ENCODE measurements around the gene GREM1. TPM values are rescaled to one million over a fixed set of nuclear protein-coding genes. Genes with fewer than 3 reads are reported as not detected.

Gene GREM1
- total and polyA plus RNA-seq, 9 of the 15 experiments (the other 6 are each of a cell fraction or from before 2014, with no cell fraction given), result 0.01 to 0.20 (median 0.06) TPM; not detected in 6

DNA sequence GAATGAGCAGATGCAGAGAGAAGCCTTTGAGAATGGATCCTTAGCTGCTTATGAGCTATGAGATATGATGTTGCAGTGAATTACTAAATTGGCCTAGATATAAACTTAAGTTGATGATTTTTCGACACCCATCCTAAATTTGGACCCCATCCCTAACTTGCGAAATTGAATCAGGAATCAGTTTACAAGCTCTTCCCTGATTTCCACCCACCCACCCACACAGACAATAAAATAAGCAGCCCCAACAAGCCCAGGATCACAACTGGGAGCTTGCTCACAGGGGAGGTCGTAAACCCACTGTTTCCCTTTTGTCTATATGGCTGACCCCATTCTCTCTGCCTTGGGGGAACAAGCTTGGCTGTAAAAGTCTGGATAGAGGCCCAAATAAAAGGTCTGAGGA, 57.3 kb downstream of the GREM1 start:
- Histone ChIP-seq H3K4me1 (replicated peaks in 1 of 2; ENCODE audit: control insufficient read depth in 2 of 2, insufficient read depth in 2 of 2, low read length in 2 of 2) (no peaks in the 10 kb centered on the region), H3K9me1 (ENCODE audit: control insufficient read depth, insufficient read depth, low read length) (no peaks in the 10 kb centered on the region), H3K27me3 (ENCODE audit: control insufficient read depth in 2 of 2, insufficient read depth in 2 of 2, low read length in 2 of 2) (no peaks in the 10 kb centered on the region; a peak in 2 of 5 replicates), H3K27ac (ENCODE audit: extremely low read depth, low read depth, low read length) (no peak overlapping the region), H2AFZ (ENCODE audit: low read depth, low read length) (no peak overlapping the region), H3K79me2 (ENCODE audit: control insufficient read depth, insufficient read depth, low read length) (no peaks in the 10 kb centered on the region), H3K9me3 (replicated peaks; ENCODE audit: control insufficient read depth, insufficient read depth, low read depth, low read length) (no peaks in the 10 kb centered on the region), H3K36me3 (ENCODE audit: control insufficient read depth, insufficient read depth, low read length) (no peaks in the 10 kb centered on the region), H3K4me3 (no peak overlapping the region), H4K20me1 (replicated peaks; ENCODE audit: control insufficient read depth, insufficient read depth, low read length) (no peaks in the 10 kb centered on the region), H3K9ac (ENCODE audit: insufficient read depth in 1 of 2, low read depth in 2 of 2, low read length in 2 of 2) (no peak overlapping the region), H3K4me2 (ENCODE audit: insufficient read depth, low read length) (no peak overlapping the region)
- TF ChIP-seq, protein P1, sequence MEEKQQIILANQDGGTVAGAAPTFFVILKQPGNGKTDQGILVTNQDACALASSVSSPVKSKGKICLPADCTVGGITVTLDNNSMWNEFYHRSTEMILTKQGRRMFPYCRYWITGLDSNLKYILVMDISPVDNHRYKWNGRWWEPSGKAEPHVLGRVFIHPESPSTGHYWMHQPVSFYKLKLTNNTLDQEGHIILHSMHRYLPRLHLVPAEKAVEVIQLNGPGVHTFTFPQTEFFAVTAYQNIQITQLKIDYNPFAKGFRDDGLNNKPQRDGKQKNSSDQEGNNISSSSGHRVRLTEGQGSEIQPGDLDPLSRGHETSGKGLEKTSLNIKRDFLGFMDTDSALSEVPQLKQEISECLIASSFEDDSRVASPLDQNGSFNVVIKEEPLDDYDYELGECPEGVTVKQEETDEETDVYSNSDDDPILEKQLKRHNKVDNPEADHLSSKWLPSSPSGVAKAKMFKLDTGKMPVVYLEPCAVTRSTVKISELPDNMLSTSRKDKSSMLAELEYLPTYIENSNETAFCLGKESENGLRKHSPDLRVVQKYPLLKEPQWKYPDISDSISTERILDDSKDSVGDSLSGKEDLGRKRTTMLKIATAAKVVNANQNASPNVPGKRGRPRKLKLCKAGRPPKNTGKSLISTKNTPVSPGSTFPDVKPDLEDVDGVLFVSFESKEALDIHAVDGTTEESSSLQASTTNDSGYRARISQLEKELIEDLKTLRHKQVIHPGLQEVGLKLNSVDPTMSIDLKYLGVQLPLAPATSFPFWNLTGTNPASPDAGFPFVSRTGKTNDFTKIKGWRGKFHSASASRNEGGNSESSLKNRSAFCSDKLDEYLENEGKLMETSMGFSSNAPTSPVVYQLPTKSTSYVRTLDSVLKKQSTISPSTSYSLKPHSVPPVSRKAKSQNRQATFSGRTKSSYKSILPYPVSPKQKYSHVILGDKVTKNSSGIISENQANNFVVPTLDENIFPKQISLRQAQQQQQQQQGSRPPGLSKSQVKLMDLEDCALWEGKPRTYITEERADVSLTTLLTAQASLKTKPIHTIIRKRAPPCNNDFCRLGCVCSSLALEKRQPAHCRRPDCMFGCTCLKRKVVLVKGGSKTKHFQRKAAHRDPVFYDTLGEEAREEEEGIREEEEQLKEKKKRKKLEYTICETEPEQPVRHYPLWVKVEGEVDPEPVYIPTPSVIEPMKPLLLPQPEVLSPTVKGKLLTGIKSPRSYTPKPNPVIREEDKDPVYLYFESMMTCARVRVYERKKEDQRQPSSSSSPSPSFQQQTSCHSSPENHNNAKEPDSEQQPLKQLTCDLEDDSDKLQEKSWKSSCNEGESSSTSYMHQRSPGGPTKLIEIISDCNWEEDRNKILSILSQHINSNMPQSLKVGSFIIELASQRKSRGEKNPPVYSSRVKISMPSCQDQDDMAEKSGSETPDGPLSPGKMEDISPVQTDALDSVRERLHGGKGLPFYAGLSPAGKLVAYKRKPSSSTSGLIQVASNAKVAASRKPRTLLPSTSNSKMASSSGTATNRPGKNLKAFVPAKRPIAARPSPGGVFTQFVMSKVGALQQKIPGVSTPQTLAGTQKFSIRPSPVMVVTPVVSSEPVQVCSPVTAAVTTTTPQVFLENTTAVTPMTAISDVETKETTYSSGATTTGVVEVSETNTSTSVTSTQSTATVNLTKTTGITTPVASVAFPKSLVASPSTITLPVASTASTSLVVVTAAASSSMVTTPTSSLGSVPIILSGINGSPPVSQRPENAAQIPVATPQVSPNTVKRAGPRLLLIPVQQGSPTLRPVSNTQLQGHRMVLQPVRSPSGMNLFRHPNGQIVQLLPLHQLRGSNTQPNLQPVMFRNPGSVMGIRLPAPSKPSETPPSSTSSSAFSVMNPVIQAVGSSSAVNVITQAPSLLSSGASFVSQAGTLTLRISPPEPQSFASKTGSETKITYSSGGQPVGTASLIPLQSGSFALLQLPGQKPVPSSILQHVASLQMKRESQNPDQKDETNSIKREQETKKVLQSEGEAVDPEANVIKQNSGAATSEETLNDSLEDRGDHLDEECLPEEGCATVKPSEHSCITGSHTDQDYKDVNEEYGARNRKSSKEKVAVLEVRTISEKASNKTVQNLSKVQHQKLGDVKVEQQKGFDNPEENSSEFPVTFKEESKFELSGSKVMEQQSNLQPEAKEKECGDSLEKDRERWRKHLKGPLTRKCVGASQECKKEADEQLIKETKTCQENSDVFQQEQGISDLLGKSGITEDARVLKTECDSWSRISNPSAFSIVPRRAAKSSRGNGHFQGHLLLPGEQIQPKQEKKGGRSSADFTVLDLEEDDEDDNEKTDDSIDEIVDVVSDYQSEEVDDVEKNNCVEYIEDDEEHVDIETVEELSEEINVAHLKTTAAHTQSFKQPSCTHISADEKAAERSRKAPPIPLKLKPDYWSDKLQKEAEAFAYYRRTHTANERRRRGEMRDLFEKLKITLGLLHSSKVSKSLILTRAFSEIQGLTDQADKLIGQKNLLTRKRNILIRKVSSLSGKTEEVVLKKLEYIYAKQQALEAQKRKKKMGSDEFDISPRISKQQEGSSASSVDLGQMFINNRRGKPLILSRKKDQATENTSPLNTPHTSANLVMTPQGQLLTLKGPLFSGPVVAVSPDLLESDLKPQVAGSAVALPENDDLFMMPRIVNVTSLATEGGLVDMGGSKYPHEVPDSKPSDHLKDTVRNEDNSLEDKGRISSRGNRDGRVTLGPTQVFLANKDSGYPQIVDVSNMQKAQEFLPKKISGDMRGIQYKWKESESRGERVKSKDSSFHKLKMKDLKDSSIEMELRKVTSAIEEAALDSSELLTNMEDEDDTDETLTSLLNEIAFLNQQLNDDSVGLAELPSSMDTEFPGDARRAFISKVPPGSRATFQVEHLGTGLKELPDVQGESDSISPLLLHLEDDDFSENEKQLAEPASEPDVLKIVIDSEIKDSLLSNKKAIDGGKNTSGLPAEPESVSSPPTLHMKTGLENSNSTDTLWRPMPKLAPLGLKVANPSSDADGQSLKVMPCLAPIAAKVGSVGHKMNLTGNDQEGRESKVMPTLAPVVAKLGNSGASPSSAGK (IDR thresholded peaks at IDR 0.05), result no peak
- ATAC-seq (no peak), FAIRE-seq (no peak), DNase-seq (ENCODE audit: extremely low read depth in 1 of 4, low spot score in 3 of 4) (no peak)
- WGBS (ENCODE audit: insufficient coverage, low coverage, missing lambda C conversion rate), result 0% methylated on average over 3 of the region's 3 CpGs
- intact Hi-C loops (cut with micrococcal nuclease) (no loop called here), in situ Hi-C loops (cut with MboI) (no loop called here)
- BruUV-seq (replicated peaks), result no TSS peak
- ChIA-PET POLR2A (no interaction called here), CTCF (ENCODE audit: low intra/inter-chr PET ratio) (no interaction called here)

All from K562 (cell line).